Pancreas (tissue), 10 donors: ENCODE data around the gene CCDC88C. TPM values are rescaled to one million over a fixed set of nuclear protein-coding genes. Genes with fewer than 3 reads are reported as not detected.

ENCODE experiments used
- ATAC-seq, 4 donors: fragments of 200-7000 bp; cut with Tn5 transposase; one replicate each; pipeline versions ENCODE4 v1.8.0 to v1.9.1; 2020; ENCODE audit warnings: mild to moderate bottlenecking in 4 of 4, moderate library complexity in 4 of 4
- DNase-seq, 6 donors: peaks; one replicate each; pipeline ENCODE4 v3.0.0-alpha.2; 2020
- FAIRE-seq: peaks from 2 replicates; lab custom pipeline; 2012; peaks lifted over from hg19 to GRCh38; lab: Jason Lieb, UNC
- H3K27ac ChIP-seq, 4 donors: fragments of 200-600 bp; sonication (generic); 1 replicate in 3 of 4; 2 replicates in 1 of 4; pipeline versions ENCODE4 v1.5.0 to v1.8.0; 2020
- H3K27me3 ChIP-seq, 4 donors: fragments of 200-600 bp; one replicate each; pipeline ENCODE4 v1.8.0; 2021
- H3K36me3 ChIP-seq, 3 donors: fragments of 200-600 bp; sonication (generic) in 1 of 3; one replicate each; pipeline versions ENCODE4 v1.5.0 to v1.8.0; 2020 to 2021
- H3K4me1 ChIP-seq, 3 donors: fragments of 200-600 bp; one replicate each; pipeline ENCODE4 v1.8.0; 2021
- H3K4me3 ChIP-seq, 4 donors: fragments of 200-600 bp; sonication (generic) in 2 of 4; one replicate each; pipeline versions ENCODE4 v1.5.0 to v1.8.0; 2020 to 2021
- H3K9me3 ChIP-seq, 4 donors: fragments of 200-600 bp; one replicate each; pipeline ENCODE4 v1.8.0; 2021
- WGBS, 2 donors: extraction: QIAGEN DNeasy Blood & Tissue Kit; methylation state at CpG; one replicate each; pipeline ENCODE4 v1.1.7; 2013; 5-methylcytosine and 5-hydroxymethylcytosine counted together
- intact Hi-C, 3 donors: fragments of 100-400 bp; cut with DNase I; formaldehyde crosslinking; loops; one replicate each; pipeline versions ENCODE4 v1.11.1 to v1.14.2; 2022
- polyA plus RNA-seq, 2 donors: library from polyadenylated mRNA; stranded (reverse); fragments of 200-250 nt; gene quantifications; one replicate each; pipeline ENCODE4 v1.2.3, GENCODE V29; 2013
- total RNA-seq, 6 donors: library from RNA; stranded (reverse); fragmentation: NEBNext Ultra II Directional in 4 of 6; extraction: Animal tissue kit (Norgen Biotek cat#: 25700) in 4 of 6; gene quantifications; one replicate each; pipeline versions ENCODE4 v1.2.1 to v1.2.4, GENCODE V29; 2021 to 2023
- TF ChIP-seq, protein P1 (sequence below), 4 donors: fragments of 200-600 bp; sonication (generic) in 3 of 4; IDR thresholded peaks; one replicate each; pipeline versions ENCODE4 v1.5.0 to v1.8.0; 2021; ENCODE audit warnings: antibody characterized with exemption in 4 of 4
- donor health status: healthy with polysubstance abuse.
- donor health status: DM: no; HTN: no; CAD: no; lungs with moderate emphysema.
- donor health status: DM: no; HTN: no; CAD: no.
- donor health status: control.
- donor health status: control.
- donor health status: Bipolar disorder and iron deficiency.
- donor health status: DM: yes; HTN: yes; CAD: no.
- donor health status: DM: no; HTN: no; CAD: no.
- donor health status: DM: no; HTN: no; CAD: no.
- donor health status: DM: yes; HTN: yes; CAD: no.

The CCDC88C gene
- total and polyA plus RNA-seq, 8 donors = 10.3 to 20.2 (median 14.6) TPM

DNA sequence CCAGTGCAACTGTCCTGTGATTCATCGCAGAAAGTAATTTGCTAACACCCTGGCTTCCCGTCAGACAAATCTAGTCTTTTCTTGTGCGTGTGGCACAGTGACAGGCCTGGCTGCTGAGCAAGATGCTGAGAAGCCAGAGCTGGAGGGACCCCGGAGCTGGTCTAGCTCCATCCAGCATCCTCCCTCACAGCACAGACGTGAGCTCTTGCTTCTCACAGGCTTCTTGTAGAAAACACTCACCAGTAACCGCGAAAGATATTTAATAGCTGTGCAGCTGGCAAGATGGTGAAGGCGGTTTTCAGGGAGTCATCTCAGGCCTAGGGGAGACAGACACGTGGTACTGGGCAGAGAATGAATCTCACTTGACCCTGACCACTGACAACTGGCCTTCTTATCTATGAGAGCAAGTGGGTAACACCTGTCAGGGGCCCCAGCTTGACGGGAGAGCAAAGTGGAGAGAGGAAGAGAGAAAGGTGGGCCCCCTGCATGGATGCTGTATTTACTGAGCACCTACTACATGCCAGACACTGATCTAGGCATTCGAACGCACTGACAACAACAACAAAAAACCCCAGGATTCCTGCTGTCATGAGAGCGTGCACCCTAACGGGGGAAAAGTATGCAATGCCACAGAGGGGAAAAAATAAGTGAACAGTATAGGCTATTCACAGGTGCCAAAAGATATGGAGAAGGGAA is 63.3 kb downstream of the CCDC88C start:
- no peak for ATAC-seq
- H3K27me3 ChIP-seq = no peaks in the 10 kb centered on the region
- no peak overlapping the region for H3K4me3 ChIP-seq
- WGBS, 2 donors = 88 to 89% methylated on average over 14 of the region's 14 CpGs
- intact Hi-C loops = no loop called here
- no peaks in the 10 kb centered on the region for H3K36me3 ChIP-seq
- TF ChIP-seq, protein P1, sequence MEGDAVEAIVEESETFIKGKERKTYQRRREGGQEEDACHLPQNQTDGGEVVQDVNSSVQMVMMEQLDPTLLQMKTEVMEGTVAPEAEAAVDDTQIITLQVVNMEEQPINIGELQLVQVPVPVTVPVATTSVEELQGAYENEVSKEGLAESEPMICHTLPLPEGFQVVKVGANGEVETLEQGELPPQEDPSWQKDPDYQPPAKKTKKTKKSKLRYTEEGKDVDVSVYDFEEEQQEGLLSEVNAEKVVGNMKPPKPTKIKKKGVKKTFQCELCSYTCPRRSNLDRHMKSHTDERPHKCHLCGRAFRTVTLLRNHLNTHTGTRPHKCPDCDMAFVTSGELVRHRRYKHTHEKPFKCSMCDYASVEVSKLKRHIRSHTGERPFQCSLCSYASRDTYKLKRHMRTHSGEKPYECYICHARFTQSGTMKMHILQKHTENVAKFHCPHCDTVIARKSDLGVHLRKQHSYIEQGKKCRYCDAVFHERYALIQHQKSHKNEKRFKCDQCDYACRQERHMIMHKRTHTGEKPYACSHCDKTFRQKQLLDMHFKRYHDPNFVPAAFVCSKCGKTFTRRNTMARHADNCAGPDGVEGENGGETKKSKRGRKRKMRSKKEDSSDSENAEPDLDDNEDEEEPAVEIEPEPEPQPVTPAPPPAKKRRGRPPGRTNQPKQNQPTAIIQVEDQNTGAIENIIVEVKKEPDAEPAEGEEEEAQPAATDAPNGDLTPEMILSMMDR (IDR thresholded peaks at IDR 0.05) = no peak
- H3K27ac ChIP-seq = no peak overlapping the region
- no peak for DNase-seq
- FAIRE-seq = no peak
- H3K4me1 ChIP-seq = peaks cover 0 to 11% (median 10%) of the 10 kb centered on the region in 3 donors
- no peaks in the 10 kb centered on the region for H3K9me3 ChIP-seq

DNA sequence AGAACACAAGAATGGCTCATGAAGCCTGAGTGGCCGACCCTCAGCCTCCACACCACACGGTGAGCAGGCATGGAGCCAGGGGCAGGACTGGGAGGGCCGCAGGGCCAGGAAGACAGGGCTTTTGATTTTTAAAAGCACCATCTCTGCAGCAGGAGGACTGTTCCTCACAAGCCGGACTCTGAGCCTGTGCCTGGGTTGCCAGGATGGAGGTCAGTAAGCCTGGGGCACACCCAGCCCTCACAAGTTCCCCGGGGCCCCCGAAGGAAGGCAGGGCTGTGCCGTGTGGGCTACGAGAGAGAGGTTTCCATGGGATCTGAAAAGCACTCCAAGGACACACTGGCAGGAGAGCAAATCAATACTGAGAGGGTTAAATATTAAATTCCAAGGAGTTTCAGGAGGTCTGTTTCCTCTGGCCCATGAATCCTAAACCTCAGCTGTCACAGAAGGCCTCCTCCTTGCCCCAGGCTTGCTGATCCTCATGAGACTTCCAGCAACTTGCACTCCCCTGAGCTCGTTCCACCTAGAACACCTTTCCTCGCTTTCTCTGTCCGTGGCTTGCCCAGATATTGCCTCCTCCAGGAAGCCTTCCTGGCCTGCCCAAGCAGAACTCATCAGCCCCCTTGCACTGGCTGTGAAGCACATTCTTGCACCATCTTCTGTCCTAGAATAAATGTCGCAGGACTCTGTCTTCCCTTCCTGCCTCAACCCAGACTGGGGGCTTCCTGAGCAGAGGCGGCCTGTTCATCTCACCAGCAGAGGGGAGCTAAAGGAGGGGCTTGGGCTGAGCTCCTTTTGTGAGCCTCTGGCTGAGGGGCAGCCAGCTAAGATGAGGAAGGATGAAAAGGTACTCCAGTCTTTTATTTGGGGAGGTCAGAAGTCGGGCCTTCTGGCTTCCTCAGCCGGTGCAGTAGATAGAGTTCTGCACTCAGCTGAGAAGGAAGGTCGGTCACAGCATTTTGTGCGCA is 64.6 kb downstream of the CCDC88C start:
- Histone ChIP-seq H3K4me1 (peaks cover 0 to 11% (median 10%) of the 10 kb centered on the region in 3 donors), H3K36me3 (no peaks in the 10 kb centered on the region), H3K9me3 (no peaks in the 10 kb centered on the region), H3K27me3 (no peaks in the 10 kb centered on the region), H3K4me3 (no peak overlapping the region), H3K27ac (no peak overlapping the region)
- TF ChIP-seq, protein P1 (IDR thresholded peaks at IDR 0.05) = no peak
- 55 to 73% methylated on average over 17 of the region's 17 CpGs for WGBS, 2 donors
- peak in 1 of 4 donors; percentile 40 for ATAC-seq
- intact Hi-C loops = no loop called here
- no peak for FAIRE-seq
- DNase-seq = no peak

DNA sequence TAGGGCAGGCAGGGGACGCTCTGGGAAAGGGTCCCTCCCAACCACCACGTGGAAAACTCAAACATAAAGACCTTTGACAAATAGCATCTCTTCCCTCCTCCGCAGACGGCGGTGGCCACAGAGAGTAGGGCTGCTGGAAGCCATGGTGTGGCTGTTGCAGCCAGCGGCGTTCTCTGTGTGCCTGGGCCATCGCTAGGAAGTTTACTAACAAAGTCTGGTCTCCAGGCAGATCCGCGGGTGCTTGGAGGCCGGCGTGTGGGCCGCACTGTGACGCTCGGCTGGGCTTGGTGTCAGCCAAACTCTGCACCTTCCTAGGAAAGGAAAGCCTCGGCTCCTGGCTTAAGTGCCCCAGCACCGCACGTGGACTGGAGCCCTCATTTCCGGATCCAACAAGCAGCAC is 65.6 kb downstream of the CCDC88C start:
- Histone ChIP-seq H3K4me1 (peaks cover 0 to 11% (median 10%) of the 10 kb centered on the region in 3 donors), H3K36me3 (no peaks in the 10 kb centered on the region), H3K27me3 (no peaks in the 10 kb centered on the region), H3K9me3 (no peaks in the 10 kb centered on the region), H3K27ac (no peak overlapping the region), H3K4me3 (no peak overlapping the region)
- intact Hi-C loops = no loop called here
- WGBS, 2 donors = 66 to 74% methylated on average over 19 of the region's 19 CpGs
- DNase-seq (no peak), FAIRE-seq (no peak), ATAC-seq (peak in 3 of 4 donors; percentile 17 to 54 (median 38))
- TF ChIP-seq, protein P1 (IDR thresholded peaks at IDR 0.05) = no peak

DNA sequence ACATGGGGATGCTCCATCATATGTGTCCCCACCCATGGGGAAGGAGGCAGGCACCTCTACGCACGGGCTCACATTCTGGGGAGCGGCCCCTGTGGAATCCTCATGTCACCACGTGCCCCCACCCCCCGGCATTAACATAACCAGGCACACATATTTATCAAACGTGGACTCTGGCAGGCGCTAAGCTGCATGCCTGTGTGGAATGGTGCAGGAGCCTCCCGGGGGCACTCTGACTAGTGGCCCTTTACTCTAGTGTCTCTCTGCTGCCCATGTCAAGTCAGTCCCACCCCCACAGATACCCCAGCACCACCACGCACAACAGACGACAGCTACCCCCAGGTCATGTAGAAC is 66.1 kb downstream of the CCDC88C start:
- TF ChIP-seq, protein P1 (IDR thresholded peaks at IDR 0.05) = no peak
- intact Hi-C loops = no loop called here
- FAIRE-seq = no peak
- H3K27ac ChIP-seq = no peak overlapping the region
- DNase-seq = no peak
- no peaks in the 10 kb centered on the region for H3K9me3 ChIP-seq
- no peak overlapping the region for H3K4me3 ChIP-seq
- H3K4me1 ChIP-seq = peaks cover 0 to 11% (median 10%) of the 10 kb centered on the region in 3 donors
- H3K36me3 ChIP-seq = no peaks in the 10 kb centered on the region
- no peaks in the 10 kb centered on the region for H3K27me3 ChIP-seq
- ATAC-seq = peak in 2 of 4 donors; percentile 18 to 36
- WGBS, 2 donors = 80 to 86% methylated on average over 10 of the region's 10 CpGs
